ENCODE measurements around the gene LHCGR. TPM values are rescaled to one million over a fixed set of nuclear protein-coding genes. Genes with fewer than 3 reads are reported as not detected.
"Not testable (repeated sequence)": the region's sequence is repeated elsewhere in the genome, so short reads cannot be mapped to it uniquely, and the experiment has no call there.

The LHCGR gene
- total RNA-seq, 4 donors from 2014 or later, result not detected

- 59% methylated on average over 1 of the region's 1 CpG for WGBS
- no peak overlapping the region for H3K27ac ChIP-seq
- no peak for DNase-seq (ENCODE audit: low spot score in 2 of 2)
These were observed 41.9 kb downstream of the LHCGR start for GRCh38 chr2:48713647-48714046.

GRCh38 chr2:48712151-48712550, 43.4 kb downstream of the LHCGR start:
- Histone ChIP-seq H3K27ac (no peak overlapping the region), H3K9me3 (no peaks in the 10 kb centered on the region), H3K4me3 (no peak overlapping the region), H3K27me3 (no peaks in the 10 kb centered on the region), H3K36me3 (no peaks in the 10 kb centered on the region), H3K4me1 (no peaks in the 10 kb centered on the region)
- DNase-seq (ENCODE audit: low spot score in 2 of 2), result no peak
- TF ChIP-seq POLR2A (IDR thresholded peaks at IDR 0.05) (no peak), EP300 (IDR thresholded peaks at IDR 0.05) (no peak), CTCF (IDR thresholded peaks at IDR 0.05) (no peak), POLR2AphosphoS5 (IDR thresholded peaks at IDR 0.05) (no peak)
- WGBS, result 65% methylated on average over 2 of the region's 2 CpGs

More at GRCh38 chr2:48713647-48714046, 41.9 kb downstream of the LHCGR start:
- Histone ChIP-seq H3K9me3 (no peaks in the 10 kb centered on the region), H3K4me1 (no peaks in the 10 kb centered on the region), H3K36me3 (no peaks in the 10 kb centered on the region), H3K4me3 (no peak overlapping the region), H3K27me3 (no peaks in the 10 kb centered on the region)
- no peak for TF ChIP-seq POLR2A (IDR thresholded peaks at IDR 0.05)

GRCh38 chr2:48711343-48711742, 44.2 kb downstream of the LHCGR start:
- H3K4me3 ChIP-seq, result no peak overlapping the region
- TF ChIP-seq EP300 (IDR thresholded peaks at IDR 0.05), result no peak
- no peak for TF ChIP-seq POLR2AphosphoS5 (IDR thresholded peaks at IDR 0.05)
- TF ChIP-seq CTCF (IDR thresholded peaks at IDR 0.05), result no peak
- no peak for TF ChIP-seq POLR2A (IDR thresholded peaks at IDR 0.05)
- no peaks in the 10 kb centered on the region for H3K27me3 ChIP-seq
- DNase-seq (ENCODE audit: low spot score in 2 of 2), result no peak
- H3K9me3 ChIP-seq, result no peaks in the 10 kb centered on the region
- WGBS, result 64% methylated on average over 4 of the region's 4 CpGs
- no peaks in the 10 kb centered on the region for H3K36me3 ChIP-seq
- H3K27ac ChIP-seq, result no peak overlapping the region
- H3K4me1 ChIP-seq, result no peaks in the 10 kb centered on the region

GRCh38 chr2:48709096-48710034, 46.2 kb downstream of the LHCGR start:
- Histone ChIP-seq H3K27ac (no peak overlapping the region), H3K27me3 (no peaks in the 10 kb centered on the region), H3K9me3 (no peaks in the 10 kb centered on the region), H3K4me3 (no peak overlapping the region), H3K36me3 (no peaks in the 10 kb centered on the region), H3K4me1 (no peaks in the 10 kb centered on the region)
- DNase-seq (ENCODE audit: low spot score in 2 of 2), result no peak
- TF ChIP-seq CTCF (IDR thresholded peaks at IDR 0.05) (no peak), EP300 (IDR thresholded peaks at IDR 0.05) (no peak), POLR2AphosphoS5 (IDR thresholded peaks at IDR 0.05) (no peak), POLR2A (IDR thresholded peaks at IDR 0.05) (no peak)
- WGBS, result 73% methylated on average over 7 of the region's 7 CpGs

- no peak for DNase-seq (ENCODE audit: low spot score in 2 of 2)
- WGBS, result 82% methylated on average over 6 of the region's 6 CpGs
- Histone ChIP-seq H3K27ac (no peak overlapping the region), H3K27me3 (no peaks in the 10 kb centered on the region), H3K4me3 (no peak overlapping the region), H3K36me3 (no peaks in the 10 kb centered on the region), H3K4me1 (no peaks in the 10 kb centered on the region), H3K9me3 (no peaks in the 10 kb centered on the region)
- TF ChIP-seq CTCF (IDR thresholded peaks at IDR 0.05), result no peak
- TF ChIP-seq EP300 (IDR thresholded peaks at IDR 0.05), result no peak
- TF ChIP-seq POLR2A (IDR thresholded peaks at IDR 0.05), result no peak
These were observed 48.1 kb downstream of the LHCGR start for GRCh38 chr2:48707466-48707865.

- not testable (repeated sequence) for DNase-seq (ENCODE audit: low spot score in 2 of 2); H3K4me1 ChIP-seq; H3K27ac ChIP-seq; H3K36me3 ChIP-seq; H3K9me3 ChIP-seq; H3K4me3 ChIP-seq; H3K27me3 ChIP-seq
- WGBS, result 91% methylated on average over 6 of the region's 6 CpGs
These were observed 51.9 kb downstream of the LHCGR start for GRCh38 chr2:48703621-48704020.
